Coronary artery (tissue), 2 donors: ENCODE measurements around the gene HOXB1.

Experiments used
- DNase-seq: peaks from one replicate; pipeline ENCODE4 v3.0.0-alpha.2; 2017; ENCODE audit warnings: low spot score
- H3K27ac ChIP-seq, 2 donors: fragments of 200-600 bp; sonication (generic); one replicate each; pipeline ENCODE4 v1.5.1; 2016 to 2019
- H3K4me3 ChIP-seq: fragments of 200-600 bp; sonication (generic); 2 replicates; pipeline ENCODE4 v1.5.1; 2016; ENCODE audit warnings: mild to moderate bottlenecking, moderate library complexity
- TF ChIP-seq, protein P1 (sequence below): fragments of 200-600 bp; sonication (generic); IDR thresholded peaks from one replicate; pipeline ENCODE4 v1.5.1; 2019; ENCODE audit warnings: antibody characterized with exemption

The HOXB1 gene

DNA sequence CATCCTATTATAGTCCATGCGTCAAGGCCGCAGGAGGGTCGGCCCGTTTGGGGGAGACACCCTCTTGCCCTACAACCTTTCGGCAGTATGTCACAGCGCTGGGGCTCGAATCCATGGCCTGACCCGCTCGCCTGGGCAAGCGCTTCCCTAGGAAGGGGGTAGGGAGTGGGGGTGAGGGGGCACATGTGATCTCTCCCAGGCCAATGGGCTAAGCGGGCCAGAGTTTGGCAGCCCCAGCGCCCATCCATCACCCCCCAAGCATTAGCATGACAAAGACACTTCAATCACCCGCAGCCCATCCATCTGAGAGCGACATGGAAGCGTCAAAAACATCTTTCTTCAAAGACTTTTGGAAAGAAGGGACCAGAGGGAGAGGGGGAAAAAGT lies at the start of gene HOXB1:
HOXB1 (minus strand) TSS at position 125 of the 386 bp plus-strand sequence; CDS start at position 18, 107 bp downstream.
- H3K27ac ChIP-seq, result no peak within 1 kb of the TSS
- TF ChIP-seq, protein P1, sequence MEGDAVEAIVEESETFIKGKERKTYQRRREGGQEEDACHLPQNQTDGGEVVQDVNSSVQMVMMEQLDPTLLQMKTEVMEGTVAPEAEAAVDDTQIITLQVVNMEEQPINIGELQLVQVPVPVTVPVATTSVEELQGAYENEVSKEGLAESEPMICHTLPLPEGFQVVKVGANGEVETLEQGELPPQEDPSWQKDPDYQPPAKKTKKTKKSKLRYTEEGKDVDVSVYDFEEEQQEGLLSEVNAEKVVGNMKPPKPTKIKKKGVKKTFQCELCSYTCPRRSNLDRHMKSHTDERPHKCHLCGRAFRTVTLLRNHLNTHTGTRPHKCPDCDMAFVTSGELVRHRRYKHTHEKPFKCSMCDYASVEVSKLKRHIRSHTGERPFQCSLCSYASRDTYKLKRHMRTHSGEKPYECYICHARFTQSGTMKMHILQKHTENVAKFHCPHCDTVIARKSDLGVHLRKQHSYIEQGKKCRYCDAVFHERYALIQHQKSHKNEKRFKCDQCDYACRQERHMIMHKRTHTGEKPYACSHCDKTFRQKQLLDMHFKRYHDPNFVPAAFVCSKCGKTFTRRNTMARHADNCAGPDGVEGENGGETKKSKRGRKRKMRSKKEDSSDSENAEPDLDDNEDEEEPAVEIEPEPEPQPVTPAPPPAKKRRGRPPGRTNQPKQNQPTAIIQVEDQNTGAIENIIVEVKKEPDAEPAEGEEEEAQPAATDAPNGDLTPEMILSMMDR, result no peak
- H3K4me3 ChIP-seq, result no peak within 1 kb of the TSS
- DNase-seq, result no peak

DNA sequence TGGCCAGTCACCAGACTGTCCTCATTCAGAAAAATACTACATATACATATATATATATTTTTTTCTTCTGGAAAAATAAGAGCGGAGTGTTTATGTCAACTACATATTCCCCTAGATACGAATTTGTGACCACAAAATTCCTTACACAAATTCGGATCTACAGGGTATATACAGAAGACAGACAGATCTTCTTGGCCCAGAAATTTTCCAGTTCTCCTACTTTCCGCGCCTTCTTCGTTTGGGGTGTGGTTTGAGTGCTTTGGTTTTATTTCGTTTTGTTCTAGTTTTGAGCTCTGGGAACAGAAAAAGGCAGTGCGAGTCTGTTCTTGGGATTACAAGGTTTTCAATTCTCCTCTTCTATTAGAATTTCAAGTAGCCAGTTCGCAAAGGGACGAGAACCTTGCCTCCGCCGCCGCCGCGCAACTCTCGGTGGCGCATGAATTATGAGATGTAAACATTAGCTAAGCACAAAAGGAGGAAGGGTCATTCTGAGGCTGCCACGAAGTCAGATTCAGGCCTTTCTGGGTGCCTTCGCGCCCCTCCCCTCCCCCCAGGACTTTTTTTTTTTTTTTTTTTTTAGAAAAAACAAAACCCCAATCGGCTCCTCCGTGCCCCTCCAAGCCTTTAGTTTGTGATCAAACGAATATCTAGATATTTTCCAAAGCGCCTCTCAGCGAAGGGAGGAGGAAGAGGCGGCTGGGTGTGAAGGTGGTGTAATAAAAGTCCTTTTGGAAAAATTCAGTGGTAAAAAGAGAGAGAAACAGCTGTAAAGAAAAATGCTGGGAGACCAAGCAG lies 49.1 kb upstream of the HOXB1 start:
- peak overlapping the region in 1 of 2 donors; percentile 82 for H3K27ac ChIP-seq
- TF ChIP-seq, protein P1, result no peak
- DNase-seq, result no peak
- no peak overlapping the region for H3K4me3 ChIP-seq

DNA sequence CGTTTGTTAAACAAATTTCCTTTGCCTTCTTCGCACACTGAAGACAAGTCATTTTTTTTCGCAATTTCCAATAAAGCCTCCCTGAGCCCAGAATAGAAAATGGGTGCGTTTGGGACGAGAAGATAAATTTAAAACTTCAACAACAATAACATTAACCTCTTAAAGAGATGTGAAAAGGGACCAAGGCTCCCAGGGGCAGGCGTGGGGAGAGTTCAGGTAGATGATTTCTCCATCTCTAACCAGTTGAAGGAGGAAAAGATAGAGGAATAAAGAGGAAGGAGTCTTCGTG lies 48.6 kb upstream of the HOXB1 start:
- H3K4me3 ChIP-seq, result no peak overlapping the region
- TF ChIP-seq, protein P1, result no peak
- no peak overlapping the region for H3K27ac ChIP-seq
- no peak for DNase-seq

DNA sequence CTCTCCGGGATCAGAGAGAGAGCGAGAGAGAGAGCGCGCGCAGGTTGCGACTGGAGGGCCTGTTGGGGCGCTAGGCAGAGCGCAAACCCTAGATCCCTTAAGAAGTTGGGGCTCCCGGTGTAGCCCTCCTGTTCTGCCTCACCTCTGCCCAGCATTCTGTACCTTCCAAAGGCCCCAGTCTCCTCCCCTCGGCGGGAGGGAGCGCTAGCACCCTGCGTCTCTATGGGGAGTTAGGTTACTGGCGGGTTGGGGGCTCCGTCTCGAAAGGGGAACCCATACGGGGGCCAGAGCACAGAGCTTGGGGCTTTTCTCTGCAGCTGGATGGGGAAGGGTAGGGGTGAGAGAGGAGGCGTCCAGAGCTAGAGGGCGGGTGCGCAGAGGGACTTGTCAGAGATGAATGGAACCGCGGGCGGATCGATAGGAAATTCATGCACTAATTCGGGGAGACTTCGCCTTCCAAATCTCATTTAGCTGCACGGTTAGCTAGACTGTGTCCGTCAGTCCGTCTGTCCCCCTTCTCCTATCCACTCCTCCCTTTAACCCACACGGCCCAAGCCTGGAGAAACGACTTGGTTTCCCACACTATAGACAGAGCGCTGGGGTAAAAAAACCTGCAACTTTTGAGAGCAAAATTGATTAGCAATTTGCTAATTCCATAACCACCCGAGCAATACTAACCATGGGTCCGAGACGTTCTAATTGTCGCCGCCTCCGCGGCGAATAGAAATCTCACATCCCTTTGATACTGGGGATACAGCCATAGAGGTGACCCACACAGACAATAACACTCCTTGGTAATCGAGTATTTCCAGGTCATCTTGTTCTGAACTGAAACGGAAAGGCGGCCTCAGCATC lies 48.0 kb upstream of the HOXB1 start:
- Histone ChIP-seq H3K4me3 (peak overlapping the region; percentile 82), H3K27ac (peak overlapping the region; percentile 42 to 88)
- no peak for DNase-seq
- TF ChIP-seq, protein P1, result no peak

DNA sequence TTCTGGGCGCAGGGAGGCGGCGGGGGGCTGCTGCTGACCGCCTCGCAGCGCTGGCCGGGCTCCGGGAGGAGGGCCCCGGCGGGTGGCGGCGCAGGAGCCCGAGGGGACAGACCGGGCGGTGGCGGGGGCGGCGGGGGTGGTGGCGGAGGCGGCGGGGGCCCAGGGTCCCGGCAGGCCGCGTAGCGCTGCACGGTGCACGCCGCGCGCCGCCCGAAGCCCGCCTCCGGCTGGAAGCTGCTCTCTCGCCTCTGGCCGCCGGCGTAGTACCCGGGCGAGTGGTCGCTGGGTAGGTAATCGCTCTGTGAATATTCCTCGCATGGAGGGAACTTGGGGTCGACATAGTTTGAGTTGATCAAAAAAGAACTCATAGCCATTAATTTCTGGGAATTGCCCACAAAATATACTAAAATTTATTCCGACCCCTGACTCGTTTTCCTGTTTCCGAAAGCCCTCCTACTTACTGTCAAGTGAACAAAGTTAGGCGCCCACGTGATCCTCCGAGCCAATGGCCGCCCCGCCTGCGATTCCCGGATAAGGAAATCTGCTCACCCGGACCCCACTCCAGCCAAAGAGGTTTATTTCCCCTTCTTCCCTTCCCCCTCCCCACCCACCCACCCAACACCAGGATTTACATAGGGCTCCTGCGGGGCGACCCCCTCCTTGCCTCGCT lies 47.3 kb upstream of the HOXB1 start, which contains the start of gene HOXB4:
HOXB4 (minus strand) TSS at position 405 of the 670 bp plus-strand sequence; CDS start at position 374, 31 bp downstream.
- peak within 1 kb of the TSS; percentile 42 to 88 for H3K27ac ChIP-seq
- TF ChIP-seq, protein P1, result no peak
- DNase-seq, result no peak
- H3K4me3 ChIP-seq, result peak within 1 kb of the TSS; percentile 82

DNA sequence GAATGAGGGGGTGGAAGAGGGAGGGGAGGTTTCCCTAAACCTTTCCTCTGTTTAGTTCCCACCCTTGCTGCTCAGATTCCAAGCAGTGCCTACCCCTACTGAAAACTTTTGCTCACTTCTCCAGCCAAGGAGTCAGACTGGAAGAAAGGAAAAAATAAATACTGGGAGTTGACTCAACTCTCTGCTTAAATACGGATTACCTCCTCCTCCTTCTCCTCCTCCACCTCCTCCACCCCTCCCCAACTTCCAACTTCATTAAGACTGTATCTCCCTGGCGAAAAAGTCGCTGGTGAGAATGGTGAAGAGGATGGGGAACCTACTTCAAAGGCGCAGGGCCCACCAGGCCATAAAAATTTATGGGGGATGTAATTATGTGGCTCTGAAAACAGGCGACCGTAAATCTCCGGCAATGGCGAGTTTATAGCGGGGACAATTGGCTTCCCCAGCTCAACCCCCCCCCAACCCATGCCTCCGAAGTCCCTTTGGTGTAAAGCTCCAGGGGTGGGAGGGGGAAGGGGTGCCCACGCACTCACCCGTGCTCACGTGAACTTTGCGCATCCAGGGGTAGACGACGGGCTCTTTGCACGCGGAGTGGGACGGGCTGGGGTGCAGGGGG lies 46.6 kb upstream of the HOXB1 start:
- peak overlapping the region; percentile 82 for H3K4me3 ChIP-seq
- TF ChIP-seq, protein P1, result no peak
- peak overlapping the region; percentile 42 to 88 for H3K27ac ChIP-seq
- DNase-seq, result no peak
